Inflammatory macrophage treated with lipopolysaccharide for 4 hours (primary cell): ENCODE data around the gene SYNGAP1.
A peak's percentile ranks its signal among the peaks of the same experiment; 100 is the strongest.
"Not testable (repeated sequence)": the region's sequence is repeated elsewhere in the genome, so short reads cannot be mapped to it uniquely, and the experiment has no call there.

Experiments
- DNase-seq: peaks from one replicate; pipeline ENCODE4 v3.0.0-alpha.2; 2020

The SYNGAP1 gene

DNA sequence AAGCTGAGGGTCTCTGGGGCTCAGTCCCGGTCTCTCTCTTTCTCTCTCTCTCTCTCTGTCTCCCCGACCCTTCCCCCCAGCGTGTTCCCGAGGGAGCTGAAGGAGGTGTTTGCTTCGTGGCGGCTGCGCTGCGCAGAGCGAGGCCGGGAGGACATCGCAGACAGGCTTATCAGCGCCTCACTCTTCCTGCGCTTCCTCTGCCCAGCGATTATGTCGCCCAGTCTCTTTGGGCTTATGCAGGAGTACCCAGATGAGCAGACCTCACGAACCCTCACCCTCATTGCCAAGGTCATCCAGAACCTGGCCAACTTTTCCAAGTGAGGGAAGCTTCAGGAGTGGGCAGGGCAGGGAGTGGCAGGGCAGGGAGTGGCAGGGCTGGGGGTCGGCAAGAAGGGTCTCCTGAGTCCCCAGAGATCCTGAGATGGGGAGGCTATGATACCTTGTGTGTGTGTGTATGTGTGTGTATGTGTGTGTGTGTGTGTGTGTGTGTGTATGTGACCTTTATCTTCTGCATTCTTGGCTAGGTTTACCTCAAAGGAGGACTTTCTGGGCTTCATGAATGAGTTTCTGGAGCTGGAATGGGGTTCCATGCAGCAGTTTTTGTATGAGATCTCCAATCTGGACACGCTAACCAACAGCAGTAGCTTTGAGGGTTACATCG lies 20.9 kb downstream of the SYNGAP1 start:
- DNase-seq: no peak

DNA sequence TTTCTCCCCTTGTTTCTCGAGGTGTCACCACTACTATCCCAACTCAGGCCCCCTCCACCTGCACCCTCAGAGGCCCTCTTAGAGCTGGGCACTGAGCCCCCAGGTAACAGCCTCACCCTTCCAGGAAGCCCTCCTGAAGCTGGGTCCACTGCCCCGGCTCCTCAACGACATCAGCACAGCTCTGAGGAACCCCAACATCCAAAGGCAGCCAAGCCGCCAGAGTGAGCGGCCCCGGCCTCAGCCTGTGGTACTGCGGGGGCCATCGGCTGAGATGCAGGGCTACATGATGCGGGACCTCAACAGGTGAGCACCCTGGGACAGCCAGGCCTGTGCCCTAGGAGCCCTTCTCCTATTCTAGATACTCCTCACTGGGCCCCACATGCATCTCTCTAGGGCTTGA lies 21.6 kb downstream of the SYNGAP1 start:
- no peak for DNase-seq

DNA sequence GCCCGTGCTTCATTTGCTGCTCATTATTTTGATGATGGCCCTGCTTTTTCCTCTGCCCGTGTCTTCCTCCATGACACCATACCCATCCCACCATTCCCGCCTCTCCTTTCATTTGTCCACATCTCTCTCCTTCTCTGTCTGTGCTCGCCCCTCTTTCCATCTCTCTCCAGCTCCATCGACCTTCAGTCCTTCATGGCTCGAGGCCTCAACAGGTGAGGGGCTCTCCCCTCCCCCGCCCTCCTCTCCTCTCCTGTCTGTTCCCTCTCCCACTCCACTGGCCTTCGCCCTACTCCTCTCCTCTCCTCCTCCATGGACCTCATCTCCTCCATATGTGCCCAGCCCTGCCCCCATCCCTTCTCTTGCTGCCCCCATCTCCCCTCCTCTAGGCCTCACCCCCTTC lies 22.4 kb downstream of the SYNGAP1 start:
- DNase-seq: no peak

DNA sequence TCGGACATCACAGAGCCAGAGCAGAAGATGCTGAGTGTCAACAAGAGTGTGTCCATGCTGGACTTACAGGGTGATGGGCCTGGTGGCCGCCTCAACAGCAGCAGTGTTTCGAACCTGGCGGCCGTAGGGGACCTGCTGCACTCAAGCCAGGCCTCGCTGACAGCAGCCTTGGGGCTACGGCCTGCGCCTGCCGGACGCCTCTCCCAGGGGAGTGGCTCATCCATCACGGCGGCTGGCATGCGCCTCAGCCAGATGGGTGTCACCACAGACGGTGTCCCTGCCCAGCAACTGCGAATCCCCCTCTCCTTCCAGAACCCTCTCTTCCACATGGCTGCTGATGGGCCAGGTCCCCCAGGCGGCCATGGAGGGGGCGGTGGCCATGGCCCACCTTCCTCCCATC lies 23.2 kb downstream of the SYNGAP1 start:
- no peak for DNase-seq

DNA sequence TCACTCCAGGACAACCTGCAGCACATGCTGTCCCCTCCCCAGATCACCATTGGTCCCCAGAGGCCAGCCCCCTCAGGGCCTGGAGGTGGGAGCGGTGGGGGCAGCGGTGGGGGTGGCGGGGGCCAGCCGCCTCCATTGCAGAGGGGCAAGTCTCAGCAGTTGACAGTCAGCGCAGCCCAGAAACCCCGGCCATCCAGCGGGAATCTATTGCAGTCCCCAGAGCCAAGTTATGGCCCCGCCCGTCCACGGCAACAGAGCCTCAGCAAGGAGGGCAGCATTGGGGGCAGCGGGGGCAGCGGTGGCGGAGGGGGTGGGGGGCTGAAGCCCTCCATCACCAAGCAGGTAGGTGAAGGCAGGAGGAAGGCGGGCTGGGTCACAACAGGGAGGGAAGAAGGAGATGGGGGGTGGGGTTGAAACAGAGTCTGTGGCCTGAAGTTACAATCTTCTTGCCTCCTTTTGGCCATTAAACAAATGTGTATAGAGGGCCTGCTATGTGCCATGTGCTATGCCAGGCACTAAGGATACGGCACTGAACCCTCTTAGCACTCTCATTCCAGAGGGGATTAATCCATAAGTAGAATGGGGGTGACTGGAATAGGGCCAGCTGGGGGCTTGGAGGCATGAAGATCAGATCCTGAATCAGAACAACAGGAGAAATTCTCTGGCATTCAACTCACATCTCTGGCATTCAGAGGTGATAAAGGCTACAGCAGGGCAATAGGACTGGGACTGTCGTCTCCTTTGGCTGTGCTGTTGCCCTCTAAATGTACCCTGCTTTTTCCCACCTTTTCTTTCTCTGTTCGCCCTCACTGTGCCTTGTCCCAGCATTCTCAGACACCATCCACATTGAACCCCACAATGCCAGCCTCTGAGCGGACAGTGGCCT lies 24.0 kb downstream of the SYNGAP1 start:
- no peak for DNase-seq

DNA sequence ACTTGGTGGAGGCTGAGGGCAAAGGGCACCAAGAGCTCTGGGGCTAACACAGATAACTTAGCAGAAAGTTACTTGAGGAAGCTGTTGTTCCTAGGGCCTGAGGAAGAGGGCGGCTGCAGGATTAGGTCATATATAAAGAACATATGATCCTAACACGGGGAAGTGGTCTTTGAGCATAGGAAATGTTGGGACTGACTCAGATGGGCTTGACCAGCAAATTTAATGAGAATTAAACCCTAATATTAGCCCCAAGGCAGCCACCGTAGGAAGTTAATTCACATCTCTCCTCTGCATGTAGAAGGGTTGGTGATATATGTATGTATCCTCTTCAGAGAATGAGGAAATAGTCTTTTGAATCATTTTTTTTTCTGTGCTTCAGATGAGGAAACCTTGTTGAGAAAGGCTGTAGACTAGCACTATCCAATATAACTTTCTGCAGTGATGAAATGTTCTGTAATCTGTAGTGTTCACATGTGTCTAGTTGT lies 25.3 kb downstream of the SYNGAP1 start:
- peak; percentile 95 for DNase-seq

DNA sequence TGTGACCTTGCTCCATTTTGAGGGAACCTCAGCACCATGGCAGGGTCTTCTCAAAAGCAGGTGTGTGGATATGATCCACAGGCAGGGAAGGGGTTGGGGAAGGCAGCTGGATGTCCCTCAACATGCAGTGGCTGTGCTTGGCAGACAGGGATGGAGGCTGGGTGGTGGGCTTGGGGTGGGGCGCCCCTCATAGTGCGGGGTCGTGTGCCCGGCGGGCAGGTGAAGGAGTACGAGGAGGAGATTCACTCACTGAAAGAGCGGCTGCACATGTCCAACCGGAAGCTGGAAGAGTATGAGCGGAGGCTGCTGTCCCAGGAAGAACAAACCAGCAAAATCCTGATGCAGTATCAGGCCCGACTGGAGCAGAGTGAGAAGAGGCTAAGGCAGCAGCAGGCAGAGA lies 26.5 kb downstream of the SYNGAP1 start:
- DNase-seq: no peak

DNA sequence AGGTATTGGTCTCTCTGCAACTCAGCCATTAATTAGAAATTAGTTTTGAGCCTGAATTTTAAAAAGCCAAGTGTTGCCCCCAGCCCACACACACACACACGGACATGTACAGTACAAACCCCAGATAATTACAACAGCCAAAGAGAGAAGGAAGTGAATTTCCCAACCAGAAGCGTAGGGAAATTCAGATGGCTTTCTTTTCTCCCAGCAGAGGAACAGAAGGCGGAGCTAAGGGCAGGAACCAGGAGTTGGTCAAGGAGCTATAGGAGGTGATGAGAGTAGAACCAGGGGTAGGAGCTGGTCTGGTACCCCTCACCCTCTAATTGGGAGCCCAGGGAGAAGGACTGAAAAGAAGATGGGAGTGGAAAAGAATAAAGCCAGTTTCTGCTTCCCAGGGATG lies 30.6 kb downstream of the SYNGAP1 start:
- DNase-seq: peak; percentile 88

DNA sequence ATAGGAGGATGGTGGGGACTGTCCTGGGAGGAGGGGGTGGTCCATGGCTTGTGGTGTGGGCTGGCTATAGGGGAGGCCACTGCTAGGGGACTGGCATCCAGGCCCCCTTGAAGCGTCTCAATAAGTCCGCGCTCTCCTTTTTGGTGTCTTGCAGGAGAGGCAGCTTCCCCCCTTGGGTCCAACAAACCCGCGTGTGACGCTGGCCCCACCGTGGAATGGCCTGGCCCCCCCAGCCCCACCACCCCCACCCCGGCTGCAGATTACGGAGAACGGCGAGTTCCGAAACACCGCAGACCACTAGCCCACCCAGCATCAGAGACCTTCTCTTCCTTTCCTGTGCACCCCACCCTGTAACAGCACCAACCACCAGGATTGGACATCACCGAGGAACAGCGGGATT lies 31.7 kb downstream of the SYNGAP1 start:
- DNase-seq: no peak

DNA sequence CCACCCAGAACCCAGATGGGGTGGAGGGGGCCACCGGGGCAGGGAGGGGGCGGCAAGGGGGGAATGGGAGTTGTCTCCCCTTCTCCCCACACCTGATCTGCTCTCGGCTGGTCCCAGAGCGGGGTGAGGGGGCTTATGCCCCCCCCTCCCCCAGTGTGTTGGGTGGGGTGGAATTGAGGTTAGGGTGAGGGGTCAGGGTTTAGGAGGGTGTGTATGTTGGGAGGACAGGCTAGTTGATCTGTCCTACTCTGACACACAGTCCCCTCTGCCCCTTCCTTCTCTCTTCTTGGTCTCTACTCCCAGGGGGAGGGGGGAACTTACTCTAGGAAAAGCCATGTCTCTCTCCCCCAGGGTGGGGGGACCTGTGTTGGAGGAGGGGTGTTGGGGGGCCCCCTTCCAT lies 32.6 kb downstream of the SYNGAP1 start:
- no peak for DNase-seq

DNA sequence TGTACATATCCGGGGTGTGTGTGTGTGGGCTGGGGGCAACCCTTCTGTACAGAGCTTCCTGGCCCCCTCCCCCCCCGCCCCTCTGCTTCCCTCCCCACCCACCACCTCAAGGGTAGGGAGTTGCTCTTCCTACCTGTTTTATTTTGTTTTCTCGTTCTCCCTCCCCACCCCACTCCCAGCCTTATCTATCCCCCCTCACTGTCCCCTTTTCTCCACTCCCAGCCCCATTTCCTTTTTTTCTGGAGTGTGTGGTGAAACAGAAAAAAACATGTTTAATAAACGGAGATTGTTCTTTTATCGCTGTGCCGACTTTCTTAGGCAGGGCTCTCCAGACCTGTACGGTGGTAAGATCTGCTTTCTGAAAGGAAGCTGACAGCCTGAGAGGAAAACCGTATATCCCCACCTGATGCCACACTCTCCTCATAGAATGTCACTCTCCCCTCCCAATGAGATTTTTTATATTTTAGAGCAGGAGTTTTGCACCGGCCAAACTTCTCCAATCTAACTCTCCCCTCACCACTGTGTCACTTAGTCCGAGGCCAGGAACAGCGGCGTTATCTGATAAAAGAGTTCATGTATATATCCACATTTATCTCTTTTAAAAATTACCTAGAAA lies 33.6 kb downstream of the SYNGAP1 start:
- DNase-seq: no peak

DNA sequence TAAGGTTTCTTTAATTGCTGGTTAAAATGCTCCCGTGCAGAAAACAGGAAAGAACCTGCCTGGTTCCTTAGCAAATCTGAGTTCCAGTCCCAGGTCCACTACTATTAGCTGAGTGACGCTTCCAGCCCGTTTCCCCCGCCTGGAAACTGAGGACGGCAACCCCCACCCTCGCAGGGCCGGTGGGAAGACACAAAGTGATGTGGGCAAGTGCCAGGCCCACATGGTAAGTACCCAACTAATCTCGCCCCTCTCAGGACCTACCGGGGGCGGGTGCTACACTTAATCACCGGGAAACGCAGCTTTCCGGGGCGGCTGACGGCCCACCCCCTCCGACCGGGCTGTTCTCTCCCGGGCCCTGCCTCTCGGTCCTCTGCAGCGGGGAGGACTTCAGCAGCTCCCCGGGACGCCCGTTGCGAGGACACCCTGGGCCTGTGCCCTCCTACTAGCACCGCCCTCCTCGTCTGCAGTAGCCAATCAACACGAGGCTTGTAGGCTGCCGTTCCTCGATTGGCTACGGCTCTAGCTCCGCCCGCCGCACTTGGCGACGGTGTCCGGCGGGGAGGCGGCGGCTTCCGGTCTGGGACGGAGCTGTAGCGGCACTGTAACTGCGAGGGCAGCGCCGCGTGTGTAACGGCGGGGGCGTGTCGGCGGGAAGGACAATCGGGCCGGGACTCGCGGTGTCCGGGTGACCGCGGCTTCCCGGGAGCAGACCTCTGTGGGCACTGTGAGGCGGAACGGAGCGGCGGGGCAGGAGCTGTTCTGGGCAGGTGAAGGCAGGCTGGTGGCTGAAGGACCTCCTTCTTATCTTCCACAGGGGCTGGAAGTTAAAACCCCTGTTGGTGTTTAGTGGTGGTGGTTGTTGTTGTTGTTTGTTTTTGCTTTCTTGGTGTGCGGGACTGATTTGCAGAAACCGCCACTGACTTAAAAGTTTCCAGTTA lies 34.4 kb downstream of the SYNGAP1 start, which contains the start of gene ZBTB9:
Gene ZBTB9 (plus strand): TSS at position 568 of the 938 bp plus-strand sequence. CDS start 525 bp downstream, outside the sequence.
- peak; percentile 99 for DNase-seq

DNA sequence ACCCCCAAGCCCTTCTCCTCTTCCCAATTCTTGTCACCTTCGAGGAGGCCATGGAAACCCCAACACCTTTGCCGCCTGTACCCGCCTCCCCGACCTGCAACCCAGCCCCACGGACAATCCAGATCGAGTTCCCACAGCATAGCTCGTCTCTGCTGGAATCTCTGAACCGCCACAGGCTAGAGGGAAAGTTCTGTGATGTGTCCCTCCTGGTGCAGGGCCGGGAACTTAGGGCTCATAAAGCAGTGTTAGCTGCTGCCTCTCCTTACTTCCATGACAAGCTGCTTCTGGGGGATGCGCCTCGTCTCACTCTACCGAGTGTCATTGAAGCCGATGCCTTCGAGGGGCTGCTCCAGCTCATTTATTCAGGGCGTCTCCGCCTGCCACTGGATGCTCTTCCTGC lies 35.2 kb downstream of the SYNGAP1 start:
- DNase-seq: no peak

DNA sequence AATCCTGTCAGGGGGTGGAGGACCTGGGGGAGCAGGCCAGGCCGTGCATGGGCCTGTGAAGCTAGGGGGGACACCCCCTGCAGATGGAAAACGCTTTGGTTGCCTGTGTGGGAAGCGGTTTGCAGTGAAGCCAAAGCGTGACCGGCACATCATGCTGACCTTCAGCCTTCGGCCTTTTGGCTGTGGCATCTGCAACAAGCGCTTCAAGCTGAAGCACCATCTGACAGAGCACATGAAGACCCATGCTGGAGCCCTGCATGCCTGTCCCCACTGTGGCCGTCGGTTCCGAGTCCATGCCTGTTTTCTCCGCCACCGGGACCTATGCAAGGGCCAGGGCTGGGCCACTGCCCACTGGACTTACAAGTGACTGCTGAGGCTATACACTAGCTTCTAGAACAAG lies 36.3 kb downstream of the SYNGAP1 start:
- no peak for DNase-seq

DNA sequence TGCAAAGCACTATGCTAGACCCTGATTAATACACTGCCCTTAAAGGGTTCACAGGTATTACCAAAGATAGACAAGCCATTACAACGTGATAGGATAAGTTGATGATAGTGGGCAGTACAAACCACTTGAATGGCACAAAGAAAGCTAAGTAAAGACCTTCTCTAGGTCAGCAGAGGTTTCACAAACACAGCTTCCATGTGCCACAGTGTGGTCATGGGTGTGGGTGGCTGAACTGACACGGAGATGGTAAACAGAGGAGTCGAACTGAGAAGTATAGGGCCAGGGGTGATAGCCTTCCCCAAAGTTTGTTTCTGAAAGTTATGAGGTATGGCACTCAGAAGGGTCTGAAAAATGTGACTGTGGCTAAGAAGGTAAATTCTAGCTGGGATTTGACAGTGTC lies 38.8 kb downstream of the SYNGAP1 start:
- peak; percentile 64 for DNase-seq

DNA sequence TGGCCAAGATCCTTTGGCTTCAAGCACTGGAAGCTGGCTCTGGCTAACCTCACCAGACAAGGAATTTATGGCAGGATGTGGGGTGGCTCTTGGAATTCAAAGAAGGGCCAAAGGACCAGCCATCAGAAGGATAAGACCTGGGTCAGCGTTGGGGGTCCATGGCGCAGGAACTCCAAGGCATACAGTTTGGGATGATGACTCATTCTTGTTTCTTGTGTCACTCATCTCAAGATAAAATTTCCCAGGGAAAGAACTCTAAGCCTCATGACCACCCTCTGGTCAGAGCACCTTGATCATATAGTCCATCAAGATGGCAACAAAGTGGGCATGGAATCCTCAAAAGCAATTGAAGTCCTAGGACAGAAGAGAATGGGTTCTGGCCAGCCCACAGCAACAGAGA lies 39.4 kb downstream of the SYNGAP1 start:
- DNase-seq: no peak

DNA sequence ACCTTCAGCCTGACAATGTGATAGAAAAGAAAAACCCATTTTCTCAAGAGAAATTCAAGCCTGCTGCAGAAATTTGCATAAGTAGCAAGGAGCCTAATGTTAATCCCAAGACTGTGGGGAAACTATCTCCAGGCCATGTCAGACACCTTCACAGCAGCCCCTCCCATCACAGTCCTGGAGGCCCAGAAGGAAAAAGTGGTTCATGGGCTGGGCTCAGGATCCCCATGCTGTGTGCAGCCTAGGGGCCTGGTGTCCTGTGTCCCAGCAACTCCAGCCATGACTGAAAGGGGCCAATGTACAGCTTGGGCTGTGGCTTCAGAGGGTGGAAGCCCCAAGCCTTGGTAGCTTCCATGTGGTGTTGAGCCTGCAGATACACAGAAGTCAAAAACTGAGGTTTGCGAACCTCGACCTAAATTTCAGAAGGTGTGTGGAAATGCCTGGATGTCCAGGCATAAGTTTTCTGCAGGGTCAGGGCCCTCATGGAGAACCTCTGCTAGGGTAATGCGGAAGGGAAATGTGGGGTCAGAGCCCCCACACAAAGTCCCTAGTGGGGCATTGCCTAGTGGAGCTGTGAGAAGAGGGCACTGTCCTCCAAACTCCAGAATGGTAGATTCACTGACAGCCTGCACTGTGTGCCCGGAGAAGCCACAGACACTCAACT lies 46.3 kb downstream of the SYNGAP1 start:
- no peak for DNase-seq

DNA sequence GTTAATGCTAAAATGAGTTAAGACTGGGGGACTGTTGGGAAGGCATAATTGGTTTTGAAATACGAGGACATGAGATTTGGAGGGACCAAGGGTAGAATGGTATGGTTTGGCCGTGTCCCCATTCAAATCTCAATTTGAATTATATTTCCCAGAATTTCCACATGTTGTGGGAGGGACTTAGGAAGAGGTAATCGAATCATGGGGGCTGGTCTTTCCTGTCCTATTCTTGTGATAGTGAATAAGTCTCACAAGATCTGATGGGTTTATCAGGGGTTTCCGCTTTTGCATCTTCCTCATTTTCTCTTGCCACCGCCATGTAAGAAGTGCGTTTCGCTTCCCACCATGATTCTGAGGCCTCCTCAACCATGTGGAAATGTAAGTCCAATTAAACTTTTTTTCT lies 47.2 kb downstream of the SYNGAP1 start:
- DNase-seq: peak; percentile 52

DNA sequence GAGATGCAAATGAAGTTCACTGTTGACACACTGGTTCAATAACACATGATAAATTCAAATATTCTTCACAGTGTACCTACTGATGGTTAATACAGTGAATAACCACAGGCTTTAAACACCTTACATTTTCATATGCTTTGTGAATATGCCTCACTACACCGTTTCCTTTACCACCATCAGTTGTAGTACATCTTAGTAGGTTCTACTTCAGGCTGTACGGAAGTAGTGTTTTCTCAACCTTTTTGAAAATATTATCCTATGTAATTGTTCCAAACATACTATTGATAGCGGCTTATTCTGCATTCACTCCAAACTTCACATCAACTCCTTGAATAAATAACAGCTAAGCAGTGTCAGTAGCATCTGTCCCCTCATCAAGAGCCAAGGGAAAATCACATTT lies 49.8 kb downstream of the SYNGAP1 start:
- no peak for DNase-seq

DNA sequence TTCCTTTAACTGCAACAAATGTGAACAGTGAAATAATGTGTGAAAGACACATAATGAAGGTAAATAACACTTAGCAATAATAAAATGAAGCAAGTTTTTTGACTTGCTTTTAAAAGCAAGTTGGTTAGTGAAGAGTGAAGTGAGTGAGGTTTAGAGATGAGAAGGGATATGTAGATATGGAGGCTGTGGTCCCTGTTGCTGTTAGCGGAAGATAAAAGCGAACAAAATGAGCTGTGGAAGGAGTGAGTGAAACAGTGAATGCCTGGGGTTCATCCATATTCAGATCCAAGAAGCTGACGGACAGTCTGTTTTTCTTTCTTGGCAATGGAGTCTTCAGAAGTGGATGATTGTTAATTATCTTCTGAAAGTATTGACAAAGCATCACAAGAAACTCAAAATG lies 58.0 kb downstream of the SYNGAP1 start:
- DNase-seq: no peak

DNA sequence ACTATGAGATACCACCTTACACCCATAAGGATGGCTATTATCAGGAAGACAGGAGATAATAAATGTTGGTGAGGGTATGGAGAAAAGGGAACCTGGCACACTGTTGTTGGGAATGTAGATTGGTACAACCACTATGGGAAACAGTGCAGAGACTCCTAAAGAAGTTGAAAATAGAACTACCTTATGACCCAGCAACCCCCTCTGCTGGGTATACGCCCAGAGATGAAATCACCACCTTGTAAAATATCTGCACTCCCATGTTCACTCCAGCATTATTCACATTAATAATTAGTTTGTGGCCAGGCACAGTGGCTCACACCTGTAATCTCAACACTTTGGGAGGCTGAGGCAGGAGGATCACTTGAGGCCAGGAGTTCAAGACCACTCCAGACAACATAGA lies 61.3 kb downstream of the SYNGAP1 start:
- peak; percentile 5 for DNase-seq

DNA sequence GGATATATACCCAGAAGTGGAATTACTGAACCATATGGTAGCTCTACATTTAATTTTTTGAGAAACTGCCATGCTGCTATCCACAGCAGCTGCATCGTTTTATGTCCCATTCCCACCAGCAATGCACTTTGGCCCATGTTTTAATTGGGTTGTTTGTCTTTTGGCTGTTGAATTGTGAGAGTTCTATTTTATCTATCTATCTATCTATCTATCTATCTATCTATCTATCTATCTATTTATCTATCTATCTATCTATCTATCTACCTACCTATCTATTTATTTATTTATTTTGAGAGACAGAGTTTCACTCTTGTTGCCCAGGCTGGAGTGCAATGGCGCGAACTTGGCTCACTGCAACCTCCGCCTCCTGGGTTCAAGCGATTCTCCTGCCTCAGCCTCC lies 62.8 kb downstream of the SYNGAP1 start:
- DNase-seq: not testable (repeated sequence)
